Mucosa of descending colon (tissue), 3 donors: Measurements from ENCODE around the gene BORCS5. TPM values are rescaled to one million over a fixed set of nuclear protein-coding genes. Genes with fewer than 3 reads are reported as not detected.
A peak's percentile ranks its signal among the peaks of the same experiment; 100 is the strongest.
"Not testable (repeated sequence)": the region's sequence is repeated elsewhere in the genome, so short reads cannot be mapped to it uniquely, and the experiment has no call there.

Experiments
- ATAC-seq: fragments of 200-7000 bp; cut with Tn5 transposase; one replicate; pipeline ENCODE4 v1.9.1; 2020; ENCODE audit warnings: mild to moderate bottlenecking, moderate library complexity
- DNase-seq, 3 donors: peaks; one replicate each; pipeline ENCODE4 v3.0.0-alpha.2; 2020
- H3K36me3 ChIP-seq: fragments of 200-600 bp; one replicate; pipeline ENCODE4 v1.8.0; 2021; ENCODE audit warnings: low read depth, mild to moderate bottlenecking
- H3K4me1 ChIP-seq: fragments of 200-600 bp; one replicate; pipeline ENCODE4 v1.8.0; 2021; ENCODE audit warnings: low read depth, mild to moderate bottlenecking
- H3K4me3 ChIP-seq: fragments of 200-600 bp; one replicate; pipeline ENCODE4 v1.8.0; 2021; ENCODE audit warnings: mild to moderate bottlenecking
- H3K9me3 ChIP-seq: fragments of 200-600 bp; one replicate; pipeline ENCODE4 v1.8.0; 2021; ENCODE audit warnings: mild to moderate bottlenecking
- intact Hi-C, 2 donors: fragments of 100-400 bp; cut with DNase I in 1 of 2; cut with micrococcal nuclease in 1 of 2; formaldehyde crosslinking; loops; one replicate each; pipeline versions ENCODE4 v1.11.0 to v1.11.1; 2022; cut with DNase I, micrococcal nuclease
- total RNA-seq, 3 donors: library from RNA; stranded (reverse); fragmentation: NEBNext Ultra II Directional in 2 of 3; extraction: Animal tissue kit (Norgen Biotek cat#: 25700) in 2 of 3; gene quantifications; one replicate each; pipeline versions ENCODE4 v1.2.1 to v1.2.4, GENCODE V29; 2021 to 2023
- TF ChIP-seq, protein P1 (sequence below): fragments of 200-600 bp; IDR thresholded peaks from one replicate; pipeline ENCODE4 v1.8.0; 2022; ENCODE audit warnings: antibody characterized with exemption, mild to moderate bottlenecking
- donor health status: DM: no; HTN: no; CAD: no; lungs with moderate emphysema.
- donor health status: DM: no; HTN: no; CAD: no.
- donor health status: DM: no; HTN: yes; CAD: no.

BORCS5 gene
- total RNA-seq, 3 donors from 2014 or later = 12.1 to 18.1 (median 15.0) TPM

DNA sequence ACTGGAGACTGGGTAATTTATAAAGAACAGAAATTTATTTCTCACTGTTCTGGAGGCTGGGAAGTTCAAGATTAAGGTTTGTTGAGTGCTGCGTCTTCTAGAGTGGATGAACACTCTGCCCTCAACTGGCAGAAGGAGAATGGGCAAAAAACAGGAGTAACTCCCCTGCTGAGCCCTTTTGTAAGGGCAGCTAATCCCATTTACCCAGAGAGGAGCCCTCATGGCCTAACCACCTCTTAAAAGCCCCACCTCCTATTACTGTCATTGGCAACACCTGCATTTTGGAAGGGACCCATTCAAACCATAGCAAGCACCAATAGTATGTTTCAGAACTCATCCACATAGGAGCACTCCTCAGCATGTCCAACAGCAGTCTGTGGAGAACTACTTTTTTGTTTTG lies 47.4 kb downstream of the BORCS5 start:
- H3K9me3 ChIP-seq = no peaks in the 10 kb centered on the region
- no peak for ATAC-seq
- H3K4me1 ChIP-seq = peaks cover 12% of the 10 kb centered on the region
- intact Hi-C loops = no loop called here
- H3K36me3 ChIP-seq = no peaks in the 10 kb centered on the region
- TF ChIP-seq, protein P1, sequence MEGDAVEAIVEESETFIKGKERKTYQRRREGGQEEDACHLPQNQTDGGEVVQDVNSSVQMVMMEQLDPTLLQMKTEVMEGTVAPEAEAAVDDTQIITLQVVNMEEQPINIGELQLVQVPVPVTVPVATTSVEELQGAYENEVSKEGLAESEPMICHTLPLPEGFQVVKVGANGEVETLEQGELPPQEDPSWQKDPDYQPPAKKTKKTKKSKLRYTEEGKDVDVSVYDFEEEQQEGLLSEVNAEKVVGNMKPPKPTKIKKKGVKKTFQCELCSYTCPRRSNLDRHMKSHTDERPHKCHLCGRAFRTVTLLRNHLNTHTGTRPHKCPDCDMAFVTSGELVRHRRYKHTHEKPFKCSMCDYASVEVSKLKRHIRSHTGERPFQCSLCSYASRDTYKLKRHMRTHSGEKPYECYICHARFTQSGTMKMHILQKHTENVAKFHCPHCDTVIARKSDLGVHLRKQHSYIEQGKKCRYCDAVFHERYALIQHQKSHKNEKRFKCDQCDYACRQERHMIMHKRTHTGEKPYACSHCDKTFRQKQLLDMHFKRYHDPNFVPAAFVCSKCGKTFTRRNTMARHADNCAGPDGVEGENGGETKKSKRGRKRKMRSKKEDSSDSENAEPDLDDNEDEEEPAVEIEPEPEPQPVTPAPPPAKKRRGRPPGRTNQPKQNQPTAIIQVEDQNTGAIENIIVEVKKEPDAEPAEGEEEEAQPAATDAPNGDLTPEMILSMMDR = no peak
- no peak overlapping the region for H3K4me3 ChIP-seq
- DNase-seq = no peak

DNA sequence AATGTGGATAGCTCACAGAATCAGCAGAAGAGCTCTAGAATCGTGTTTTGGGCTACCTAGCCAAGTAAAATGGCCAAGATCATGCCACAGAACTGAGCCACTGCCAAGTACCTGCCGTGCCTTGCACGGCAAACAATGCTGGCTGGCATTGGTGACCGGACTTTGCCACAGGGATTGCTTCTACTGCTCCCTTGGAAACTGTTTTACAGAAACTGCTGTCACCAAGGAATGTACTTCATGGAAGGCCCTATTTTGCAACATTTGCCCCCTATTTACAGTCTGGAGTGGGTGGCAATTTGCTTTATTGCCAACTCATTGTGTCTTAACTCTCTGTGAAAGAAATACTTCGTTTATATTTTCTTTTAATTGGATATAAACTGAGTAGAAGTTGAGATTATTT lies 49.0 kb downstream of the BORCS5 start:
- Histone ChIP-seq H3K9me3 (no peaks in the 10 kb centered on the region), H3K4me1 (peaks cover 12% of the 10 kb centered on the region), H3K36me3 (no peaks in the 10 kb centered on the region), H3K4me3 (no peak overlapping the region)
- TF ChIP-seq, protein P1 = no peak
- ATAC-seq (peak; percentile 73), DNase-seq (peak; percentile 78 to 80 (median 78))
- intact Hi-C loops = no loop called here

DNA sequence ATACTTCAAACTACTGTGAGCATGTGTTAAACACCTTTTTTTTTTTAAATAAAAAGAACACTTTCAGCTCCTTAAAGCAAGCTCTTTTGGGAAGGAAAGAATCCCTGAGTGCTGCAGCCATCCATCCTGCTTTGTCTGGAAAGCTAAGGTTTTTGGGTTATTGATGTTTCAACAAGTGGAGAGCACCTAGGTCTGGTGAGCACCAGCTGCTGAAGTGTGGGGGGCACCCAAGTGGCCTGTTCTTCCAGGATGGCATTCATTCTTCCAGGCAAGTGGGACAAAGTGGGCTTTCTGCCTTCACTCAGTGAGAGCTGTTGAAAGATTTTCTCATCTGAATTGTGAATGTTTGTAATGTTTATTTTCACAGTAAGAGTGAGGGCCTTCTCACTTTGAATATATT lies 49.9 kb downstream of the BORCS5 start:
- Histone ChIP-seq H3K4me3 (no peak overlapping the region), H3K4me1 (peaks cover 12% of the 10 kb centered on the region), H3K9me3 (no peaks in the 10 kb centered on the region), H3K36me3 (no peaks in the 10 kb centered on the region)
- ATAC-seq (no peak), DNase-seq (no peak)
- TF ChIP-seq, protein P1 = no peak
- intact Hi-C loops = no loop called here

DNA sequence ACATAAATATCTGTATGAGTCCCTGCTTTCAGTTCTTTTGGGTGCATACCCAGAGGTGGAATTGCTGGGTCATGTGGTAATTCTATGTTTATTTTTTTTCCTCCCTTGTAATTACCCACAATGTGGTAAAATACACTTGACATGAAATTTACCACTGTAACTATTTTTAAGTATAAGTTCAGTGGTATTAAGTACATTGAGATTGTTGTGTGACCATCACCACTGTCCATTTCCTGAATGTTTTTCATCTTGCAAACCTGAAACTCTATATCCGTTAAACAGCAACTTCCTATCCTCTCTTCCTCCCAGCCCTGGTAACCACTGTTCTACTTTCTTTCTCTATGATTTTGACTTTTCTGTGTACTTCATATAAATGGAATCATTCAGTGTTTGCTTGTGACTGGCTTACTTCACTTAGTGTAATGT lies 51.4 kb downstream of the BORCS5 start:
- H3K36me3 ChIP-seq = no peaks in the 10 kb centered on the region
- no peak overlapping the region for H3K4me3 ChIP-seq
- TF ChIP-seq, protein P1 = no peak
- no peaks in the 10 kb centered on the region for H3K9me3 ChIP-seq
- no peak for DNase-seq
- peaks cover 10% of the 10 kb centered on the region for H3K4me1 ChIP-seq
- ATAC-seq = no peak
- intact Hi-C loops = no loop called here

DNA sequence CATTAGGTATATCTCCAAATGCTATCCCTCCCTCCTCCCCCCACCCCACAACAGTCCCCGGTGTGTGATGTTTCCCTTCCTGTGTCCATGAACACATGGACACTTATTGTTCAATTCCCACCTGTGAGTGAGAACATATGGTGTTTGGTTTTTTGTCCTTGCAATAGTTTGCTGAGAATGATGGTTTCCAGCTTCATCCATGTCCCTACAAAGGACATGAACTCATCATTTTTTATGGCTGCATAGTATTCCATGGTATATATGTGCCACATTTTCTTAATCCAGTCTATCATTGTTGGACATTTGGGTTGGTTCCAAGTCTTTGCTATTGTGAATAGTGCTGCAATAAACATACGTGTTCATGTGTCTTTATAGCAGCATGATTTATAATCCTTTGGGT lies 52.5 kb downstream of the BORCS5 start:
- intact Hi-C loops, H3K4me3 ChIP-seq: not testable (repeated sequence)

DNA sequence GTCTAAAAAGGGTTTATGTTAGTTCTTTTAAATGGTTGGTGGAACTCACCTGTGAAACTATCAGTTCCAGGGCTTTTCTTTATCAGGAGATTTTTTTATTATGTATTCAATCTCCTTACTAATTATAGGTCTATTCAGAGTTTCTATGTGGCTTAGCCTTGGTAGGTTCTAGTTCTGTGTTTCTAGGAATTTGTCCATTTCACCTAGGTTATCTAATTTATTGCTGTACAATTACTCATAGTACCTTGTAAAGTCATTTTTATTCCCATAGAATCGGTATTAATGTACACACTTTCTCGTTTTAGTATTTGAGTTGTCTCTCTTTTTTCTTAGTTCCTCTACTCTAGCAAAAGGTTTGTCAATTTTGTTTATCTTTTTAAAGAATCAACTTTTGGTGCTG lies 59.0 kb downstream of the BORCS5 start:
- ATAC-seq (no peak), DNase-seq (no peak)
- intact Hi-C loops = no loop called here
- Histone ChIP-seq H3K9me3 (no peaks in the 10 kb centered on the region), H3K36me3 (no peaks in the 10 kb centered on the region), H3K4me1 (no peaks in the 10 kb centered on the region), H3K4me3 (no peak overlapping the region)
- TF ChIP-seq, protein P1 = no peak

More for the DNA sequence above, 52.5 kb downstream of the BORCS5 start:
- H3K36me3 ChIP-seq, DNase-seq, ATAC-seq, H3K4me1 ChIP-seq, H3K9me3 ChIP-seq: not testable (repeated sequence)

DNA sequence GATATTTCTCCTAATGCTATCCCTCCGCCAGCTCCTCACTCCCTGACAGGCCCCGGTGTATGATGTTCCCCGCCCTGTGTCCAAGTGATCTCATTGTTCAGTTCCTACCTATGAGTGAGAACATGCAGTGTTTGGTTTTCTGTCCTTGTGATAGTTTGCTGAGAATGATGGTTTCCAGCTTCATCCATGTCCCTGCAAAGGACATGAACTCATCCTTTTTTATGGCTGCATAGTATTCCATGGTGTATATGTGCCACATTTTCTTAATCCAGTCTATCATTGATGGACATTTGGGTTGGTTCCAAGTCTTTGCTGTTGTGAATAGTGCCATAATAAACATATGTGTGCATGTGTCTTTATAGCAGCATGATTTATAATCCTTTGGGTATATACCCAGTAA lies 62.3 kb downstream of the BORCS5 start:
- DNase-seq, intact Hi-C loops, H3K4me3 ChIP-seq, ATAC-seq, H3K36me3 ChIP-seq, H3K4me1 ChIP-seq: not testable (repeated sequence)
- peaks cover 13% of the 10 kb centered on the region for H3K9me3 ChIP-seq
